SIG-M5 (cell line): ENCODE measurements around the gene TYK2.

Source experiments
- DNase-seq: peaks from one replicate; lab custom pipeline; 2025; lab: John Stamatoyannopoulos, UW

Gene TYK2

DNA sequence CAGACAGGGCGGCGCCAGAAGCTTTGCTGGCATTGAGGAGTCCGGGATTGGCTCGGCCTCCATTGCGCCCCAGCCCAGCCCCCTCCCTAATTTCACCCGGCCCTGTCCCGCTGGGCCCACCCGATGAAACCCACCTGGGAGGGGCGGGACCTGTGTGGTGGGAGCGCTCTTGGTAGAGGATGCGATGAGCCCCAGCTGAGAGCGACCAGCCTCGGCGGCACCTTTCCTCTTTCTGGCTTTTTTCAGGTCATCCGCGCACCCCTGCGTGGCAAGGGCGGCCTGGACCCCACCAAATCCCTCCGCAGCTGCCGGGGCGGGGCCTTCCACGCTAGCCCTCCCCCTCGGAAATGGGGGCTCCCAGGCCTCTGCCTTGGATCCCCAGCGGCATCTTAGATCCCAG, 70.9 kb downstream of the TYK2 start, which contains the start of gene ZGLP1:
Gene ZGLP1, minus strand, starts transcription at position 393 of the 400 bp plus-strand sequence.
- no peak for DNase-seq

DNA sequence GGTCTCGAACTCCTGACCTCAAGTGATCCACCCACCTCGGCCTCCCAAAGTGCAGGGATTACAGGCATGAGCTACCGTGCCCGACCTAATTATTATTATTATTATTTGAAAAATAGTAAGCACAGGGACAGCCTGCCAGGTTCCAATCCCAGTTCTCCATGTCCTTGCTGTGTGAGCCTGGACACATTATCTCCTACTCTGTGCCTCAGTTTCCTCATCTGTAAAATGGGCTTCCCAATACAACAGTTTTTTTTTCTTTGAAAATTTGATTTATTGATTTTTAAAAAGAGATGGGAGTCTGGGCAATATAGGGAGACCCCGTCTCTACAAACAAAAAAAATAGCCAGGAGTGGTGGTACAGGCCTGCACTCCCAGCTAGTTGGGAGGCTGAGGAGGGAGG, 74.0 kb downstream of the TYK2 start:
- no peak for DNase-seq

DNA sequence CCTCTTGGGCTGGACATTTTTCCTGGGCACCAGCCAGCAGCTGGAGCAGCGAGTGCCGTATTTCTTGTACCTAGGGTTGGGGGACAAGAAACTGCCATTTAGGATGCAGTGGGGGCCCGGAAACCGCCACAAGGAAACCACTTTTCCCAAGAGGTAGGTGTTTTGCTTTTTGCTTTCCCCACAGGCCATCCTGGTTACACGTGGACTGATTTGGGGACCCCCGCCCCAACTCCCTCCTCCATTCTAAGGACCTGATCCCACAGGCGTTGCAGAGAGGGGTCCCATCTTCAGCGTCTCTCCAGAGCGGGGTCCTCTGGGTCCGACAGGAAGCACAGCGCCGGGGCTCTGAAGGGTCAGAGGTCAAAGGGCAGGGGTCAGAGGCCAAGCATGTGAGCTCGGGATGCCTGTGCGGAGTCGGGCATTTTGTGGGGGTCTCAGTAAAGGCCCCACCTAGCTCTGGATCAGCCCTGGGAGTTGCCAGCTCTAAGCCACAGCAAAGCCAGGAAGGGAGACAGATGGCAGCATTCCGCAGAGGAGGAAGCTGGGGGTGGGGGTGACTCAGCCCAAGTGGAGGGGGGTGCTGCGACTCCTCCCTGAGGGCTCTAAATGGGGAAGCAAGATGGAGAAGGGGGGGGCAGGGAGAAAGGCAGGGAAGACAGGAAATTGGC, 75.1 kb downstream of the TYK2 start:
- DNase-seq = no peak
